Tibial artery (tissue), 4 donors: Measurements from ENCODE around the gene CNST.
A peak's percentile ranks its signal among the peaks of the same experiment; 100 is the strongest.
"Not testable (repeated sequence)": the region's sequence is repeated elsewhere in the genome, so short reads cannot be mapped to it uniquely, and the experiment has no call there.

Experiments
- DNase-seq, 2 donors: peaks; one replicate each; pipeline ENCODE4 v3.0.0-alpha.2; 2019
- H3K27ac ChIP-seq, 2 donors: fragments of 200-600 bp; sonication (generic) in 1 of 2; 1 replicate in 1 of 2; 2 replicates in 1 of 2; pipeline ENCODE4 v1.5.1; 2018 to 2019; ENCODE audit warnings: mild to moderate bottlenecking in 1 of 2
- H3K27me3 ChIP-seq, 2 donors: fragments of 200-600 bp; sonication (generic) in 1 of 2; one replicate each; pipeline versions ENCODE4 v1.5.1 to v1.6.0; 2016 to 2019
- H3K36me3 ChIP-seq, 3 donors: fragments of 200-600 bp; sonication (generic) in 2 of 3; one replicate each; pipeline ENCODE4 v1.5.1; 2016 to 2019; ENCODE audit warnings: mild to moderate bottlenecking in 2 of 3
- H3K4me1 ChIP-seq, 4 donors: fragments of 200-600 bp; sonication (generic) in 2 of 4; 1 replicate in 3 of 4; 2 replicates in 1 of 4; pipeline ENCODE4 v1.5.1; 2016 to 2019
- H3K4me3 ChIP-seq, 2 donors: fragments of 200-600 bp; sonication (generic) in 1 of 2; 1 replicate in 1 of 2; 2 replicates in 1 of 2; pipeline ENCODE4 v1.5.1; 2018 to 2019; ENCODE audit warnings: mild to moderate bottlenecking in 2 of 2
- H3K9me3 ChIP-seq, 3 donors: fragments of 200-600 bp; sonication (generic) in 1 of 3; one replicate each; pipeline ENCODE4 v1.5.1; 2016 to 2019
- CTCF ChIP-seq, 2 experiments: fragments of 200-600 bp in 1 of 2; fragments of 450-650 bp in 1 of 2; IDR thresholded peaks; one replicate each; pipeline ENCODE4 v1.5.1; 2017 to 2019; ENCODE audit warnings: antibody characterized with exemption in 2 of 2, mild to moderate bottlenecking in 1 of 2, moderate library complexity in 1 of 2
- intact Hi-C: fragments of 100-400 bp; cut with DNase I; formaldehyde crosslinking; loops from one replicate; pipeline ENCODE4 v1.15.0; 2023; ENCODE audit warnings: low total_unique reads

Gene CNST

DNA sequence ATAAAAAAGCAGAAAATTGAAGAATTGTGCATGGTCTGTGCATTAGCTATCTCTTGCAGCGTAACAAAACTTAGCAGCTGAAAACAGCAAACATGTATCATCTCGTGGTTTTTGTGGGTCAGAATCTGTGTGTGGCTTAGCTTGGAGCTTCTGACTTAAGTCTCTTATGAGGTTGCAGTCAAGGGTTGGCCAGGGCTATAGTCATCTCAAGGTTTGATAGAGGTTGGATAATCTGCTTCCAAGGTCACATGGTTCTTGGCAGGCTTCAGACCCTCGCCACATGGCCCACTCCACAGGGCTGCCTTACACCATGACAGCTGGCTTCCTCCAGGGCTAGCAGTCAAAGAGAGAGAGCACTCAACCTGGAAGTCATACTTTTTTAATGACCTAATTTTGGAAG lies 35.9 kb downstream of the CNST start:
- no peak for DNase-seq
- intact Hi-C loops: no loop called here
- Histone ChIP-seq H3K4me3 (no peak overlapping the region), H3K27me3 (no peaks in the 10 kb centered on the region), H3K27ac (no peak overlapping the region), H3K4me1 (peaks cover 0 to 28% (median 6%) of the 10 kb centered on the region in 4 donors), H3K9me3 (no peaks in the 10 kb centered on the region), H3K36me3 (no peaks in the 10 kb centered on the region)
- TF ChIP-seq CTCF (IDR thresholded peaks at IDR 0.05): no peak

- H3K4me1 ChIP-seq: peaks cover 0 to 18% (median 12%) of the 10 kb centered on the region in 4 donors
- DNase-seq, H3K4me3 ChIP-seq, H3K27me3 ChIP-seq, H3K27ac ChIP-seq, intact Hi-C loops, H3K9me3 ChIP-seq, H3K36me3 ChIP-seq: not testable (repeated sequence)
These were observed 39.0 kb downstream of the CNST start for GRCh38 chr1:246605231-246605630.

DNA sequence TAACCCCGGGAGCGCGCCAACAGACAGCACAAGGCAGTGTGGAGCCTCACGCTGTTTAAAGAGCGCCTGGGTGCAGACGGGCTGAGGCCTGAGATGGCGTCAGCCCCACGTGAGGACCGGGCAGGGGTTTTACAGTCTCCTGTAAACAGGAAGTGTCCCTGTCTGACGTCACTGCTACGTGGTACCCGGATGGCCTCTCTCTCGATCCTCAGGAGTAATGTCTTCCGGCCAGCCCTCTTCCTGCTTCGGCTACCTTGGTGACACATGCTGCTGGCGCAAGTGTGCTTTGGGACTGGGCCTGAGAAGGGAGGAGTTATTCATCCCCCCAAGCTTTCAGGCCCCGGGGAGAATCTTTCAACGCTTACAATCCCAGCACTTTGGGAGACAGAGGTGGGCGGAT lies 41.2 kb downstream of the CNST start:
- DNase-seq: no peak

GRCh38 chr1:246608616-246609376 lies 42.5 kb downstream of the CNST start:
- Histone ChIP-seq H3K4me1 (peaks cover 0 to 21% (median 16%) of the 10 kb centered on the region in 4 donors), H3K9me3 (no peaks in the 10 kb centered on the region), H3K36me3 (no peaks in the 10 kb centered on the region), H3K27ac (peak overlapping the region in 1 of 2 donors; percentile 33), H3K27me3 (no peaks in the 10 kb centered on the region), H3K4me3 (no peak overlapping the region)
- DNase-seq: peak in 1 of 2 donors; percentile 79
- intact Hi-C loops: no loop called here
- TF ChIP-seq CTCF (IDR thresholded peaks at IDR 0.05): peak in 1 of 2 experiments; percentile 12

More for the DNA sequence above, 41.2 kb downstream of the CNST start:
- TF ChIP-seq CTCF (IDR thresholded peaks at IDR 0.05): no peak
- Histone ChIP-seq H3K9me3 (no peaks in the 10 kb centered on the region), H3K36me3 (no peaks in the 10 kb centered on the region), H3K4me1 (peaks cover 0 to 20% (median 13%) of the 10 kb centered on the region in 4 donors), H3K27me3 (no peaks in the 10 kb centered on the region), H3K4me3 (no peak overlapping the region), H3K27ac (no peak overlapping the region)
- intact Hi-C loops: no loop called here

DNA sequence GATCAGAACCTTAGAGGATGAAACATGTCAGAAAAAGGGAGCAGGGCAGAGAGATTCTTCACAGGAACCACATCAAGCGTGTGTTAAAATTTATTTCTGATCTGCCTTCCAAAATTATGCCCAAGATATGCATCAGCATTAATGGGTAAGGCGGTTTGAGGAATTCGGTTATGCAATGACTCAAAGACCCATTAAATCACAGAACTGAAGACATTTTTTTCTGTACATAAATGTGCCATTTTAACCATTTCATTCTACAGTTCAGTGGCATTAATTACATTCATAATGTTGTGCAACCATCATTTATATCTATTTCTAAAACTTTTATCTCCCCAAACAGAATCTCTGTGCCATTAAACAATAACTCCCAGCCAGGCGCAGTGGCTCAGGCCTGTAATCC lies 43.4 kb downstream of the CNST start:
- H3K27ac ChIP-seq: no peak overlapping the region
- DNase-seq: no peak
- no peaks in the 10 kb centered on the region for H3K9me3 ChIP-seq
- peaks cover 0 to 21% (median 16%) of the 10 kb centered on the region in 4 donors for H3K4me1 ChIP-seq
- no peak for TF ChIP-seq CTCF (IDR thresholded peaks at IDR 0.05)
- intact Hi-C loops: no loop called here
- H3K27me3 ChIP-seq: no peaks in the 10 kb centered on the region
- H3K36me3 ChIP-seq: no peaks in the 10 kb centered on the region
- H3K4me3 ChIP-seq: no peak overlapping the region

GRCh38 chr1:246613096-246613758 lies 47.0 kb downstream of the CNST start:
- intact Hi-C loops: no loop called here
- Histone ChIP-seq H3K27me3 (no peaks in the 10 kb centered on the region), H3K36me3 (no peaks in the 10 kb centered on the region), H3K27ac (no peak overlapping the region), H3K4me1 (peaks cover 0 to 42% (median 26%) of the 10 kb centered on the region in 4 donors), H3K4me3 (no peak overlapping the region), H3K9me3 (no peaks in the 10 kb centered on the region)
- no peak for TF ChIP-seq CTCF (IDR thresholded peaks at IDR 0.05)
- DNase-seq: no peak
